Activated CD8-positive, alpha-beta memory T cell treated with anti-CD3 and anti-CD28 coated beads, Interleukin-2, amount 50 U/mL, for 24 hours (primary cell): ENCODE measurements around the gene RAE1.

Experiments
- DNase-seq: peaks from one replicate; pipeline ENCODE4 v3.0.0-alpha.2; 2020; ENCODE audit errors: extremely low read depth

RAE1 gene

DNA sequence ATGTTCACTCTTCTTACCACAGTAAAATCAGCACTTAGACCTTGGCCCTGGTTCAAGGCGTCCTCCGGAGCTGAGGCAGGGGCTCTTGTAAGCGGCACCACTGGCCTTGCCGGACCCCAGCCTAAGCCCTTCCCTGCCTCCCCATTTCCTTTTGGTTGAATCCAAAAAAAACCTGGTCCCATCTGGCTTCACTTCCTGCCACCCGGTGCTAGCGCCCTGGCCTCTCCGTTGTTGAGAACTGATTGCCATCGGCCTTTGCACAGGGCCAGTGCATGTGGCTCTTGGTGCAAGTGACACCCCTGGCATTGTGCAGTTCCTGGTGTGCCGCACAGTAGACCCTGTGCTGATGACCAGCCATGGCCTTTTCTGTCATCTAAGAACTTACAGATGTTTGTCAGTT, 21.1 kb downstream of the RAE1 start:
- DNase-seq = no peak

GRCh38 chr20:57372581-57373350, 21.7 kb downstream of the RAE1 start:
- DNase-seq = no peak

- DNase-seq = no peak
Observed at GRCh38 chr20:57374343-57374930, 23.4 kb downstream of the RAE1 start.

GRCh38 chr20:57374931-57375651, 24.0 kb downstream of the RAE1 start:
- no peak for DNase-seq

- DNase-seq = no peak
Observed at GRCh38 chr20:57375652-57376230, 24.7 kb downstream of the RAE1 start.

DNA sequence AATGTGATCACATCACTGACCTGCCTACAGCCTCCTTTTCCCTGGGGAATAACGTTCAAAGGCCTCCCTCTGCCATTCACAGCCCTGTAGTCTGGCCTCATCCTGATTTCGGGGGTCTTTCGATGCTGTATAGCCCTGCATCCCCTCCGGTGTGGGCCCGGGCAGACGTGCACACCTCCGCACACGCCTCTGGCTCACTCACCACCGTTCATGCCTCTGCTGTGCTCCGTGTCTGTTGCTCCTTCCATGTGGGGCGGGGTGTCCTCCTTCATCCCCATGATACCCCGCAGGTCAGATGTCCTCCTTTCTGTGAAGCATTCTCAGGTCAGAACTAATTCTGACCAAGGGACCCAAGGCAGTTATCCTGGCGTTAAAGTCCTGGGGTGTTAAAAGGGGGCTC, 26.3 kb downstream of the RAE1 start:
- no peak for DNase-seq

GRCh38 chr20:57378107-57378506, 27.1 kb downstream of the RAE1 start:
- DNase-seq = no peak

DNA sequence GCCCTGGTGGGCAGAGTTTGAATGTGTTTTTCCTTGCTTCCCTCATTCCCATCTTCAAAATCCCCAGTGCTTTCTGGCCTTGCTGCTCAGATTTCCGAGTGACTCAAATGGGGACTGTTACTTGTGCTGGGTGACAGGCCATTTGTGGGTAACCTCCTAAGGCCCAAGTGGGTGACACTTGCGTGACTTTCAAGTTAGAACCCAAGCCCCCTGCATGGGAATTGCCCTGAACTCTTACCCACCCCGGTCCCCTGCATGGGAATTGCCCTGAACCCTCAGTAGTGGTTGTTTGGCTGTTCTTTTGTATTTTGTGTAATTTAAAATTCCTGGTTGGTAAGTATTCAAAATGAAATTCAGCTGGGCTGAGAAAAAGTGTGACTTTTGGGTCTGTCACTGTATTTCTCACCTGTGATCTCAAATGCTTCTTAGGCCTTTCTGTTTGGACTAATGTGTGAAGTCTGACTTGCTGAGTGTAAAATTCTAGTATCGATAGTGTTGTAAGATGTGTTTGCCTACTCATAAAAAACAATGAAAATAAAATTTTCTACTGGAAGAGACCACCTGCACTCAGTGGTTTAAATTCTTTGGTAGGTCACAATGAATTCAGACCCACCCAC, 27.7 kb downstream of the RAE1 start:
- DNase-seq = no peak

DNA sequence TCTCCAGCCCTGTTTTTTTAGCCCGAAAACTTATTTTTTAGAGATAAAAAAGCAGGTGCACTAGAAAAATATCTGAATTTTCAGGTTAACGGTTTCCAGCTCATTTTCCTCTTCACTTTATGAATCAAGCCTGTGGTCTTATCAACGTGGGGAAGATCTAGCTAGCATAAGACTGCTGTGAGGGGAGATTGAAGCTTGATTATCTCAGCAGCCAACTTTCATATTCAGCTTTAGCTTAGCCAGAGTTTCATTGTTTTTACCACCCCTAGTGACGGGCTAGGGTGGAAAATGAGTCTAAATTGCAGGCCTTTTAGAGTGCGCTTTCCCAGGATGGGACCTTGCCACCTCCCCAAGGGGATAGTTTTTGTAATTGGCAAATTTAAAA, 28.2 kb downstream of the RAE1 start:
- no peak for DNase-seq

- no peak for DNase-seq
Observed at GRCh38 chr20:57380081-57380750, 29.2 kb downstream of the RAE1 start.

DNA sequence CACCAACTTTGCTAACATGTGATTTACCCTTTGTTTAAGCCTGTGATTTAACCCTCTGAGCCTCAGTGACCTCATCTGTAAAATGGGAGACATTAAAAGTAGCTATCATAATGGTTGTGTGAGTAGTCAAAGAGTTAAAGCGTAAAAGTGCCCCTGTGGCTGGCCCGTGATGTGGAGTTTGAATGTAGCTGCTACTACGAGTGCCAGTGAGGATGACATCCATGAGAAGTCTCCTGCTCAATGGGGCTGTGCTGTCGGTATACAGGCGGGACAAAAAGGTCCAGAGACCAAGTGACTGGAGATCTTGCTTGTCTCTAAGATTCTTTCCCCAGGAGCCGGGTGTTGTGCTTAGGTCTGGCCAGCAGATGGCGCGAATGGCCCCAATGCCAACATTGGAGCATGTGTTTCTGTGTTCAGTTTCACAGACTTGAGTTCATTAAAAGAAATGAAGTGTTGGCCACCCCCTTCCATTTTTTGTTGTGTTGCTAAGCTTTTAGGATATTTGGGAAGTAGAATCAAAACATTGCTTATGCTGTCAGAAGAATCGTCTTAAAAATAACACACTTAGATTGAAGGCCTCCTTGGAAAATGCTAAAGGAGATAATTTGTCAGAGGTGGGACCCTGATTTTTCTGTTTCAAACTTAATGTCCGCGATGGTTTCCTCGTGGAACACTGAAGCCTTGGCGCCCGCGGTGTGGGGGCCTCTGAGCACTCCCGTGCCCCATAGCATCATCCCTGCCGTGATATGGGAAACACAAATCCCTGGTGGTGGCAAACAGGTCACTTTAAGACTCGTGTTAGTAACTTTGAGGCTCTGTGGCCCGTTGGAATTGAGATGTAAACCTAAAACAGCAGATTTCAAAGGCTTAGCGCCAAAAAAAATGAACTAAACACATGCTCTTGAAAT, 30.8 kb downstream of the RAE1 start:
- peak; percentile 69 for DNase-seq

DNA sequence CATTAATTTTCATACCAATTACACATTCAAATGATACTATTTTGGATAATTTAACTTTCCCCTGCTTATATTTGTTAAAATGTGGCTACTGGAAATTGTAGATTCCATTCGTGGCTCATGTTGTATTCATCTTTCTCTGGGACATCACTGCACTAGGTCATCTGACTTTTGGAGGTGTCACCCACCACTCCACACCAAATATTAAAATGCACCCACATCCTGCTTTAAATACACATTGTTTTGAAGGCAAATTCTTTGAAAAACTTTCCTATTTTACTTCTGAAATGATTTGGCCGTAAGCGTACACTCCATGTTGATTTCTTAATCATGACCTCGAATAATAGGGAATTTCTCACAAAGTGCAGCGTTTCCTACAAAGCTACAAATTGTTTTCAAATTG, 31.5 kb downstream of the RAE1 start:
- no peak for DNase-seq

DNA sequence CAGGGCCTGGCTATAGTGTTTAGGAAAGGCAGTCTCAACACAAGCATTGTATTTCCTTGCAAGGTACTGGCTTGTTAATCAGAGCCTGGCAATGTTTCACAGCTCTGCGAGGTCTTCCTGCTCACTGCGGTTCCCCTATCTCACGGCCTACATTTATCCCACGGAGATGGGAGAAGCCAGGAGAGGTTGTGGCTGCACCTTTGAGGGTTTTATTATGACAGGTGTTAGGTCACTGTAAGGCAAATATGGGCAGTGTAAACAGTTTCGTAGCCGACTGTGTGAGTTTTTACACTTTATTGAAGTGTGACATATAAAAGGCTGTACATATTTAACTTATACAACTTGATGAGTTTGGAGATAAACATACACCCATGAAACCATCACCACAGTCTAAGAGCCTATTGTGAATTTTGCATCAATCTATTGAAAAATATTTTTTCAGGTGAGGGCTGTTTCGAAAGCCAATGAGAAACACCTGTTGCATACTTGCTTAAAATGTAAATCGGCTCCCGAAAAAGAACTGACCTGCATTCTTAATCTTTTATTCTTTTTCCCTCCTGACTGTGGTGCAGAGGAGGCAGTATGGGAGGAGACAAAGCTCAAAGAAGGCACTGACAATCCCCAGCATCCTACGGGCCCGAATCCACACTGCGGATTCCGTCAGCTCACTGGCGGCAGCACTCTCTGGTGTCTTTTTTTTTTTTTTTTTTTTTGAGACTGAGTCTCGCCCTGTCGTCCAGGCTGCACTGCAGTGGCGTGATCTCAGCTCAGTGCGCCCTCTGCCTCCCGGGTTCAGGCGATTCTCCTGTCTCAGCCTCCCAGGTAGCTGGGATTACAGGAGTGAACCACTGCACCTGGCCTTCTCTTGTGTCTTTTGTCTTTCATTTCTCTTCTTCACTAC, 32.6 kb downstream of the RAE1 start:
- no peak for DNase-seq

GRCh38 chr20:57384486-57384885, 33.4 kb downstream of the RAE1 start:
- DNase-seq = no peak

GRCh38 chr20:57384953-57385761, 34.1 kb downstream of the RAE1 start:
- DNase-seq = no peak

- no peak for DNase-seq
Observed at GRCh38 chr20:57385940-57386339, 34.9 kb downstream of the RAE1 start.

GRCh38 chr20:57386762-57387161, 35.7 kb downstream of the RAE1 start:
- DNase-seq = no peak

GRCh38 chr20:57387463-57387862, 36.4 kb downstream of the RAE1 start:
- DNase-seq = no peak

GRCh38 chr20:57387945-57388371, 36.9 kb downstream of the RAE1 start:
- DNase-seq = no peak
